ENCODE results near the gene TSPAN16.

TSPAN16 gene

DNA sequence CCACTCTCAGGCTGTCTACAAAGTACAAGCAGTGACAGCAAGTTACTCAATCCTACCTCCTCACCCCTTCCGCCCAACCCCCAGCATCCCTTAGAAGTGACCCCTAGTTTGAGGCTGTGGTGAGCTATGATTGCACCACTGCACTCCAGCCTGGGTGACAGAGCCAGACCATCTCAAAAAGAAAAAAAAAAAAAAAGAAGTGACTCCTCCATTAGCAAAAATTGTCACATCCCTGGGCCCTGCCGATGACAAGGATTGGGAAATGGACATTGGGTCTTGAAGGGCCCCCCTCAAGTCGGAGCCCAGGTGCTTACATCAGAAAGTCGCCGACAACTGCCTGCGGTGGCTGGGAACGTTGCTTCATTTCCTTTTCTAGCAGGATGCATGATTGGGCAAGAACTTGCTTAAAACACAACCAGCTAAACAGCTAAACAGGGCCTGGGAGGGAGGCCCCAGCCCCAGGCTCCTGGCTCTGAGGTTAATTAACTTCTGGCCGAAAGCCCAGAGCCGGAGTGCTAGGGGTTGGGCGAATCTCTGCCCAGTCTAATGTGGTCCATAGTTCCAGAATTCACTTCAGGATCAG is 28.2 kb downstream of the TSPAN16 start:
- TF ChIP-seq, protein P1, sequence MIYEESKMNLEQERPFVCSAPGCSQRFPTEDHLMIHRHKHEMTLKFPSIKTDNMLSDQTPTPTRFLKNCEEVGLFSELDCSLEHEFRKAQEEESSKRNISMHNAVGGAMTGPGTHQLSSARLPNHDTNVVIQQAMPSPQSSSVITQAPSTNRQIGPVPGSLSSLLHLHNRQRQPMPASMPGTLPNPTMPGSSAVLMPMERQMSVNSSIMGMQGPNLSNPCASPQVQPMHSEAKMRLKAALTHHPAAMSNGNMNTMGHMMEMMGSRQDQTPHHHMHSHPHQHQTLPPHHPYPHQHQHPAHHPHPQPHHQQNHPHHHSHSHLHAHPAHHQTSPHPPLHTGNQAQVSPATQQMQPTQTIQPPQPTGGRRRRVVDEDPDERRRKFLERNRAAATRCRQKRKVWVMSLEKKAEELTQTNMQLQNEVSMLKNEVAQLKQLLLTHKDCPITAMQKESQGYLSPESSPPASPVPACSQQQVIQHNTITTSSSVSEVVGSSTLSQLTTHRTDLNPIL (CRISPR knock-in tag; IDR thresholded peaks at IDR 0.05; ENCODE audit: low read depth): no peak
- peak; percentile 58; the same call in 1 of the 2 replicates for TF ChIP-seq ISL1 (CRISPR knock-in tag; IDR thresholded peaks at IDR 0.05)
- peak; percentile 99 for ATAC-seq

DNA sequence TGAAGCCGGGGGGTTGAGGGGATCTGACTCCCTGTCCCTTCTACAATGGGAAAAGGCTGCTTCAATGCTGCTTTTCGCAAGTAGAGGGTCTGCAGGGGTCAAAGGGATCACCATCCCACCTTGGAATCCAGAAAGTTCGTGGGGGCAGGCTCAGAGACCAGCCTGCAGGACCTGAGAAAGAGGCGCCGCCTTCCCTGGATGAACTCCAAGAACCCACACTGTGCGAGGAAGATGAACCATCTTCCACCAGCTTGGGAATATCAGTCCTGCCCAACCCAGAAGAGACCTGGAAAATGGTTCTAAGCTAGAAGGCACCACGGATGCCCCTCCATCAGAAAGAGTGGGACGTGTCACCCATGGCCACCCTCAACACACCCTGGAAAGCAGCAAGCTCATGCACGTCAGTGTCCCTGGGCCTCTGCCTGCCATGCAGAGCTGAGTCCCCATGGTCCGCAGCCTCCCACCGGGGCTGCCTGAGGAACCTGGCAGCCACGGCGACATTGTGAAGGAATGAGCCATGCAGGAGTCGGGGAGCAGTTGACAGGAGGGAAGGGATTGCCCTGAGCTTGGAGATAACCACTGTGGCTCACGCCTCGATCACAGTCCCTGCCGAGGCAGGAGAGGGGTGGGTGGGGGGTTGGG is 28.9 kb downstream of the TSPAN16 start:
- peak; percentile 14 for ATAC-seq
- TF ChIP-seq ISL1 (CRISPR knock-in tag; IDR thresholded peaks at IDR 0.05): no peak
- TF ChIP-seq ESRRG (CRISPR knock-in tag; IDR thresholded peaks at IDR 0.05): no peak
- no peak for TF ChIP-seq SNAI2 (CRISPR knock-in tag; IDR thresholded peaks at IDR 0.05)
- TF ChIP-seq CSDC2 (CRISPR knock-in tag; IDR thresholded peaks at IDR 0.05): no peak

DNA sequence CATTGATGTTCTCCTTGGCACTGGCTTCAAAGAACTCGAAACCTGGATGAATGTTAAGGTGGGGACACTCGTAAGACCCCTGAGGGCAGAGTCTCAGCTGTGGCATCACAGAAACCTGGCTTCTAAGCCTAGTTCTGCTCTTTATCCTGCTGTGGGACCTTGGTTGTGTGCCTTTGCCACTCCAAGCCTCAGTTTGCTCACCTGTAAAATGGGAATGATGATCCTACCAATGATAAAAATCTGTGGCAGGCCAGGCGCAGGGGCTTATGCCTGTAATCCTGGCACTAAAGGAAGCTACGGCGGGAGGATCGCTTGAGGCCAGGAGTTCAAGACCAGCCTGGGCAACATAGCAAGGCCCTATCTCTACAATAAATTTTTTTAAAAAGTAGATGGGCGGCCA is 29.6 kb downstream of the TSPAN16 start:
- TF ChIP-seq PPARA (CRISPR knock-in tag; IDR thresholded peaks at IDR 0.05; ENCODE audit: borderline replicate concordance): no peak
- no peak for TF ChIP-seq ISL1 (CRISPR knock-in tag; IDR thresholded peaks at IDR 0.05)
- no peak for TF ChIP-seq ZFP3 (CRISPR knock-in tag; IDR thresholded peaks at IDR 0.05)
- TF ChIP-seq, protein P2, sequence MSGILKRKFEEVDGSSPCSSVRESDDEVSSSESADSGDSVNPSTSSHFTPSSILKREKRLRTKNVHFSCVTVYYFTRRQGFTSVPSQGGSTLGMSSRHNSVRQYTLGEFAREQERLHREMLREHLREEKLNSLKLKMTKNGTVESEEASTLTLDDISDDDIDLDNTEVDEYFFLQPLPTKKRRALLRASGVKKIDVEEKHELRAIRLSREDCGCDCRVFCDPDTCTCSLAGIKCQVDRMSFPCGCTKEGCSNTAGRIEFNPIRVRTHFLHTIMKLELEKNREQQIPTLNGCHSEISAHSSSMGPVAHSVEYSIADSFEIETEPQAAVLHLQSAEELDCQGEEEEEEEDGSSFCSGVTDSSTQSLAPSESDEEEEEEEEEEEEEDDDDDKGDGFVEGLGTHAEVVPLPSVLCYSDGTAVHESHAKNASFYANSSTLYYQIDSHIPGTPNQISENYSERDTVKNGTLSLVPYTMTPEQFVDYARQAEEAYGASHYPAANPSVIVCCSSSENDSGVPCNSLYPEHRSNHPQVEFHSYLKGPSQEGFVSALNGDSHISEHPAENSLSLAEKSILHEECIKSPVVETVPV (CRISPR knock-in tag; IDR thresholded peaks at IDR 0.05): no peak
- TF ChIP-seq TOX (CRISPR knock-in tag; IDR thresholded peaks at IDR 0.05; ENCODE audit: borderline replicate concordance): no peak
- TF ChIP-seq, protein P3, sequence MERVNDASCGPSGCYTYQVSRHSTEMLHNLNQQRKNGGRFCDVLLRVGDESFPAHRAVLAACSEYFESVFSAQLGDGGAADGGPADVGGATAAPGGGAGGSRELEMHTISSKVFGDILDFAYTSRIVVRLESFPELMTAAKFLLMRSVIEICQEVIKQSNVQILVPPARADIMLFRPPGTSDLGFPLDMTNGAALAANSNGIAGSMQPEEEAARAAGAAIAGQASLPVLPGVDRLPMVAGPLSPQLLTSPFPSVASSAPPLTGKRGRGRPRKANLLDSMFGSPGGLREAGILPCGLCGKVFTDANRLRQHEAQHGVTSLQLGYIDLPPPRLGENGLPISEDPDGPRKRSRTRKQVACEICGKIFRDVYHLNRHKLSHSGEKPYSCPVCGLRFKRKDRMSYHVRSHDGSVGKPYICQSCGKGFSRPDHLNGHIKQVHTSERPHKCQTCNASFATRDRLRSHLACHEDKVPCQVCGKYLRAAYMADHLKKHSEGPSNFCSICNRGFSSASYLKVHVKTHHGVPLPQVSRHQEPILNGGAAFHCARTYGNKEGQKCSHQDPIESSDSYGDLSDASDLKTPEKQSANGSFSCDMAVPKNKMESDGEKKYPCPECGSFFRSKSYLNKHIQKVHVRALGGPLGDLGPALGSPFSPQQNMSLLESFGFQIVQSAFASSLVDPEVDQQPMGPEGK (CRISPR knock-in tag; IDR thresholded peaks at IDR 0.05; ENCODE audit: borderline replicate concordance): no peak
- ATAC-seq: no peak

DNA sequence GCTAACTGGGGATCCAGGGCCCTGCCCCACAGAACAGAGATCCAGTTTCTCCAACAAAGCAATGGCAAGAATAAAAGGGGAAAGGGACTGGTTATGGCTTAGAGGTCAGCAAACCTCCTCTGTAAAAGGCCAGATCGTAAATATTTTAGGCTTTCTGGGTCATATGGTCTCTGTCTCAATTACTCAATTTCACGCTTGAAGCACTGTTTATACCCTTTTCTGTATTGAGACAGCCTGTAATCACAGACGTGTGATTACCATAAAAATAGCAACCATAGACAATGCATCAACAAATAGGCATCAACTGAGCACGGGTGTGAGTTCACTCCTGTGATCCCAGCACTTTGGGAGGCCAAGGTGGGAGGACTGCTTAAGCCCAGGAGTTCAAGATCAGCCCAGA is 34.2 kb downstream of the TSPAN16 start:
- TF ChIP-seq TOX (CRISPR knock-in tag; IDR thresholded peaks at IDR 0.05; ENCODE audit: borderline replicate concordance) (no peak), ARNTL (CRISPR knock-in tag; IDR thresholded peaks at IDR 0.05; ENCODE audit: borderline replicate concordance, low read depth) (no peak), ZFP3 (CRISPR knock-in tag; IDR thresholded peaks at IDR 0.05) (no peak), TCF4 (CRISPR knock-in tag; IDR thresholded peaks at IDR 0.05; ENCODE audit: borderline replicate concordance) (no peak), RARB (CRISPR knock-in tag; IDR thresholded peaks at IDR 0.05) (no peak), BACH2 (CRISPR knock-in tag; IDR thresholded peaks at IDR 0.05; ENCODE audit: borderline replicate concordance) (no peak), ZNF565 (CRISPR knock-in tag; conservative IDR thresholded peaks at IDR 0.05; ENCODE audit: low read depth) (no peak), CSDC2 (CRISPR knock-in tag; IDR thresholded peaks at IDR 0.05) (no peak), ZNF8 (CRISPR knock-in tag; IDR thresholded peaks at IDR 0.05) (no peak), PPARA (CRISPR knock-in tag; IDR thresholded peaks at IDR 0.05; ENCODE audit: borderline replicate concordance) (no peak), ESRRG (CRISPR knock-in tag; IDR thresholded peaks at IDR 0.05) (no peak), ISL1 (CRISPR knock-in tag; IDR thresholded peaks at IDR 0.05) (no peak)
- TF ChIP-seq, protein P4, sequence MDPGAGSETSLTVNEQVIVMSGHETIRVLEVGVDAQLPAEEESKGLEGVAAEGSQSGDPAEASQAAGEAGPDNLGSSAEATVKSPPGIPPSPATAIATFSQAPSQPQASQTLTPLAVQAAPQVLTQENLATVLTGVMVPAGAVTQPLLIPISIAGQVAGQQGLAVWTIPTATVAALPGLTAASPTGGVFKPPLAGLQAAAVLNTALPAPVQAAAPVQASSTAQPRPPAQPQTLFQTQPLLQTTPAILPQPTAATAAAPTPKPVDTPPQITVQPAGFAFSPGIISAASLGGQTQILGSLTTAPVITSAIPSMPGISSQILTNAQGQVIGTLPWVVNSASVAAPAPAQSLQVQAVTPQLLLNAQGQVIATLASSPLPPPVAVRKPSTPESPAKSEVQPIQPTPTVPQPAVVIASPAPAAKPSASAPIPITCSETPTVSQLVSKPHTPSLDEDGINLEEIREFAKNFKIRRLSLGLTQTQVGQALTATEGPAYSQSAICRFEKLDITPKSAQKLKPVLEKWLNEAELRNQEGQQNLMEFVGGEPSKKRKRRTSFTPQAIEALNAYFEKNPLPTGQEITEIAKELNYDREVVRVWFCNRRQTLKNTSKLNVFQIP (CRISPR knock-in tag; IDR thresholded peaks at IDR 0.05; ENCODE audit: borderline replicate concordance, low read depth): no peak
- TF ChIP-seq, protein P3 (CRISPR knock-in tag; IDR thresholded peaks at IDR 0.05; ENCODE audit: borderline replicate concordance): no peak
- TF ChIP-seq, protein P2 (CRISPR knock-in tag; IDR thresholded peaks at IDR 0.05): no peak
- TF ChIP-seq, protein P5, sequence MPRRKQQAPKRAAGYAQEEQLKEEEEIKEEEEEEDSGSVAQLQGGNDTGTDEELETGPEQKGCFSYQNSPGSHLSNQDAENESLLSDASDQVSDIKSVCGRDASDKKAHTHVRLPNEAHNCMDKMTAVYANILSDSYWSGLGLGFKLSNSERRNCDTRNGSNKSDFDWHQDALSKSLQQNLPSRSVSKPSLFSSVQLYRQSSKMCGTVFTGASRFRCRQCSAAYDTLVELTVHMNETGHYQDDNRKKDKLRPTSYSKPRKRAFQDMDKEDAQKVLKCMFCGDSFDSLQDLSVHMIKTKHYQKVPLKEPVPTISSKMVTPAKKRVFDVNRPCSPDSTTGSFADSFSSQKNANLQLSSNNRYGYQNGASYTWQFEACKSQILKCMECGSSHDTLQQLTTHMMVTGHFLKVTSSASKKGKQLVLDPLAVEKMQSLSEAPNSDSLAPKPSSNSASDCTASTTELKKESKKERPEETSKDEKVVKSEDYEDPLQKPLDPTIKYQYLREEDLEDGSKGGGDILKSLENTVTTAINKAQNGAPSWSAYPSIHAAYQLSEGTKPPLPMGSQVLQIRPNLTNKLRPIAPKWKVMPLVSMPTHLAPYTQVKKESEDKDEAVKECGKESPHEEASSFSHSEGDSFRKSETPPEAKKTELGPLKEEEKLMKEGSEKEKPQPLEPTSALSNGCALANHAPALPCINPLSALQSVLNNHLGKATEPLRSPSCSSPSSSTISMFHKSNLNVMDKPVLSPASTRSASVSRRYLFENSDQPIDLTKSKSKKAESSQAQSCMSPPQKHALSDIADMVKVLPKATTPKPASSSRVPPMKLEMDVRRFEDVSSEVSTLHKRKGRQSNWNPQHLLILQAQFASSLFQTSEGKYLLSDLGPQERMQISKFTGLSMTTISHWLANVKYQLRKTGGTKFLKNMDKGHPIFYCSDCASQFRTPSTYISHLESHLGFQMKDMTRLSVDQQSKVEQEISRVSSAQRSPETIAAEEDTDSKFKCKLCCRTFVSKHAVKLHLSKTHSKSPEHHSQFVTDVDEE (CRISPR knock-in tag; IDR thresholded peaks at IDR 0.05): no peak
- ATAC-seq: no peak
